ENCODE measurements around the gene SFXN5. TPM values are rescaled to one million over a fixed set of nuclear protein-coding genes. Genes with fewer than 3 reads are reported as not detected.

The SFXN5 gene
- total RNA-seq, 1 experiment from 2014 or later, result 25.9 TPM

DNA sequence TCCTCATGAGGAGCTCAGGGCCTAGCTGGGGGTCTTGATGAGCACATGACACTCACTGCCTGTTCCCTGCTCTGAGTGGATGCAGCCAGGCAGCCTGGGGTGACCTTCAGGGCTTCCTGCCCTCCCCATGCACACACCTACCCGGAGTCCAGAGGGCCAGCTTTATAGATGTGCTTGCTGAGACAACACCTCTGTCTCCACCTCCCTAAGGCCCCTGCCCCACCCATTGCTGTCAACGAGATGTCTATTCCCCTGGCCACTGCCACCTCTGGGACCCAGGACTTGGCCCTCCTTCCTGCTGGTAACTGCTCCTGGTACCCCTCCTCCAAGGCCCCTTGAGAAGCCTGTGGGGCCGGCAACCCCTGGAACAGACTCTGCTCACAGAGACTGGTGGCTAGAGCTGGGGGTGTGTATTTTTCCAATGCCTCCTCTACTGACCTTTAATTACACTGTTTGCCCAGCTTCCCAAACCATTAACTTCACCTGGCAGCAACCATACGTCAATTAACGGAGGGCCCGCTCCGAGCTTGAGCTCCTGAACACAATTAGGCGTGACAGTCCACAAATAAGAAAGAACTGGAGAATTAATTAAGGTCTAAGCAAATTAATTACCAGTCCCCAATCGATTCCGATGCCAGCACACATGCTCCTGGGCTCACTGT, 87.9 kb downstream of the SFXN5 start:
- no peak overlapping the region for H3K27ac Mint-ChIP-seq
- DNase-seq (ENCODE audit: low spot score) (no peak), ATAC-seq (no peak)
- TF ChIP-seq ZNF138 (CRISPR knock-in tag; conservative IDR thresholded peaks at IDR 0.05) (no peak), SMAD3 (CRISPR knock-in tag; IDR thresholded peaks at IDR 0.05; ENCODE audit: borderline replicate concordance) (no peak)
- TF ChIP-seq, protein P1, sequence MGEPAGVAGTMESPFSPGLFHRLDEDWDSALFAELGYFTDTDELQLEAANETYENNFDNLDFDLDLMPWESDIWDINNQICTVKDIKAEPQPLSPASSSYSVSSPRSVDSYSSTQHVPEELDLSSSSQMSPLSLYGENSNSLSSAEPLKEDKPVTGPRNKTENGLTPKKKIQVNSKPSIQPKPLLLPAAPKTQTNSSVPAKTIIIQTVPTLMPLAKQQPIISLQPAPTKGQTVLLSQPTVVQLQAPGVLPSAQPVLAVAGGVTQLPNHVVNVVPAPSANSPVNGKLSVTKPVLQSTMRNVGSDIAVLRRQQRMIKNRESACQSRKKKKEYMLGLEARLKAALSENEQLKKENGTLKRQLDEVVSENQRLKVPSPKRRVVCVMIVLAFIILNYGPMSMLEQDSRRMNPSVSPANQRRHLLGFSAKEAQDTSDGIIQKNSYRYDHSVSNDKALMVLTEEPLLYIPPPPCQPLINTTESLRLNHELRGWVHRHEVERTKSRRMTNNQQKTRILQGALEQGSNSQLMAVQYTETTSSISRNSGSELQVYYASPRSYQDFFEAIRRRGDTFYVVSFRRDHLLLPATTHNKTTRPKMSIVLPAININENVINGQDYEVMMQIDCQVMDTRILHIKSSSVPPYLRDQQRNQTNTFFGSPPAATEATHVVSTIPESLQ (CRISPR knock-in tag; IDR thresholded peaks at IDR 0.05), result no peak
- TF ChIP-seq, protein P2, sequence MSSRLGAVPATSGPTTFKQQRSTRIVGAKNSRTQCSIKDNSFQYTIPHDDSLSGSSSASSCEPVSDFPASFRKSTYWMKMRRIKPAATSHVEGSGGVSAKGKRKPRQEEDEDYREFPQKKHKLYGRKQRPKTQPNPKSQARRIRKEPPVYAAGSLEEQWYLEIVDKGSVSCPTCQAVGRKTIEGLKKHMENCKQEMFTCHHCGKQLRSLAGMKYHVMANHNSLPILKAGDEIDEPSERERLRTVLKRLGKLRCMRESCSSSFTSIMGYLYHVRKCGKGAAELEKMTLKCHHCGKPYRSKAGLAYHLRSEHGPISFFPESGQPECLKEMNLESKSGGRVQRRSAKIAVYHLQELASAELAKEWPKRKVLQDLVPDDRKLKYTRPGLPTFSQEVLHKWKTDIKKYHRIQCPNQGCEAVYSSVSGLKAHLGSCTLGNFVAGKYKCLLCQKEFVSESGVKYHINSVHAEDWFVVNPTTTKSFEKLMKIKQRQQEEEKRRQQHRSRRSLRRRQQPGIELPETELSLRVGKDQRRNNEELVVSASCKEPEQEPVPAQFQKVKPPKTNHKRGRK (CRISPR knock-in tag; IDR thresholded peaks at IDR 0.05; ENCODE audit: borderline replicate concordance), result no peak
- TF ChIP-seq, protein P3, sequence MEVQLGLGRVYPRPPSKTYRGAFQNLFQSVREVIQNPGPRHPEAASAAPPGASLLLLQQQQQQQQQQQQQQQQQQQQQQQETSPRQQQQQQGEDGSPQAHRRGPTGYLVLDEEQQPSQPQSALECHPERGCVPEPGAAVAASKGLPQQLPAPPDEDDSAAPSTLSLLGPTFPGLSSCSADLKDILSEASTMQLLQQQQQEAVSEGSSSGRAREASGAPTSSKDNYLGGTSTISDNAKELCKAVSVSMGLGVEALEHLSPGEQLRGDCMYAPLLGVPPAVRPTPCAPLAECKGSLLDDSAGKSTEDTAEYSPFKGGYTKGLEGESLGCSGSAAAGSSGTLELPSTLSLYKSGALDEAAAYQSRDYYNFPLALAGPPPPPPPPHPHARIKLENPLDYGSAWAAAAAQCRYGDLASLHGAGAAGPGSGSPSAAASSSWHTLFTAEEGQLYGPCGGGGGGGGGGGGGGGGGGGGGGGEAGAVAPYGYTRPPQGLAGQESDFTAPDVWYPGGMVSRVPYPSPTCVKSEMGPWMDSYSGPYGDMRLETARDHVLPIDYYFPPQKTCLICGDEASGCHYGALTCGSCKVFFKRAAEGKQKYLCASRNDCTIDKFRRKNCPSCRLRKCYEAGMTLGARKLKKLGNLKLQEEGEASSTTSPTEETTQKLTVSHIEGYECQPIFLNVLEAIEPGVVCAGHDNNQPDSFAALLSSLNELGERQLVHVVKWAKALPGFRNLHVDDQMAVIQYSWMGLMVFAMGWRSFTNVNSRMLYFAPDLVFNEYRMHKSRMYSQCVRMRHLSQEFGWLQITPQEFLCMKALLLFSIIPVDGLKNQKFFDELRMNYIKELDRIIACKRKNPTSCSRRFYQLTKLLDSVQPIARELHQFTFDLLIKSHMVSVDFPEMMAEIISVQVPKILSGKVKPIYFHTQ (CRISPR knock-in tag; IDR thresholded peaks at IDR 0.05), result no peak
- TF ChIP-seq, protein P4, sequence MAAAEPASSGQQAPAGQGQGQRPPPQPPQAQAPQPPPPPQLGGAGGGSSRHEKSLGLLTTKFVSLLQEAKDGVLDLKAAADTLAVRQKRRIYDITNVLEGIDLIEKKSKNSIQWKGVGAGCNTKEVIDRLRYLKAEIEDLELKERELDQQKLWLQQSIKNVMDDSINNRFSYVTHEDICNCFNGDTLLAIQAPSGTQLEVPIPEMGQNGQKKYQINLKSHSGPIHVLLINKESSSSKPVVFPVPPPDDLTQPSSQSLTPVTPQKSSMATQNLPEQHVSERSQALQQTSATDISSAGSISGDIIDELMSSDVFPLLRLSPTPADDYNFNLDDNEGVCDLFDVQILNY (CRISPR knock-in tag; IDR thresholded peaks at IDR 0.05), result no peak
- ChIA-PET CTCF (interaction anchor here (0.9 to 2.4 kb wide), 5 partner anchors 10 to 193 kb away, joined by 3 to 10 read pairs (median 9); no protein-coding TSS in a partner anchor), POLR2A (no interaction called here)
- H3K4me3 Mint-ChIP-seq, result no peak overlapping the region
- no peaks in the 10 kb centered on the region for H3K27me3 Mint-ChIP-seq (ENCODE audit: low read depth)
- peaks cover 13% of the 10 kb centered on the region for H3K4me1 Mint-ChIP-seq
- H3K36me3 Mint-ChIP-seq, result no peaks in the 10 kb centered on the region; the same call in 1 of the 2 replicates
- no peaks in the 10 kb centered on the region for H3K9me3 Mint-ChIP-seq

DNA sequence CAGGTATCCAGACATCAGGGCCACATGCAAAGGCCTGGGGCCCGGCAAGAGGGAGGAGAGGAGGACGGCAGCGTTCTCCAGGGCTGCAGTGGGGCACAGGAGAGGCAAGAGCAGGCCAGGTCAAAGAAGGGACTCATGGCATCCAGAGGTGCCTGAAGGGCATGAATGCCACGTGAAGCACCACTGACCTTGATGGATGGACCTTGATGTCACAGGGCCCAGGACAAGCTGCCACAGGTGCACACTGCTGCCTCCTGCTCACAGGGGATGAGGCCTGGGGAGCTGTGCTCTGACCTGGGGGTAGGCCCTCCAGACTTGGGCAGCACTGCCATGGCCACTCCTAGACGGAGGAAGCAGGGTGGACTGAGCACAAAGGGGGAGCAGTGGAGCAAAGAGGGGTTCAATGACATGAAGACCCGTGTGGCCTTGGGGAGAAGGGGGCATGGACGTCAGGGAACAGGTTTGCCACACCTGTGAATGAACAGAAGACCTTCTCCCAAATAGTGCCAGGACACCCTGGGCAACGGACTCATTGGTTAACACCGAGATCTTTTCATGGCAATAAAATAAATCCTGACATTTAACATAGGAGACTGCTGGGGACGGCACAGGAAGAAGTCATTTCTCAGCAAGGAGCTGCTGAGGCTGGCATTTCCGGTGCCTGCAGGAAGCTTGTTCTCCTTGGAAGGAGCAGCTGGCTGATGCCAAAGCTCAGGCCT, 88.6 kb downstream of the SFXN5 start:
- ChIA-PET CTCF (interaction anchor here (2.2 to 2.4 kb wide), 3 partner anchors 9 to 194 kb away, joined by 9 to 10 read pairs (median 10); no protein-coding TSS in a partner anchor), POLR2A (no interaction called here)
- Mint-ChIP-seq H3K4me3 (no peak overlapping the region), H3K27ac (no peak overlapping the region), H3K27me3 (ENCODE audit: low read depth) (no peaks in the 10 kb centered on the region), H3K9me3 (no peaks in the 10 kb centered on the region), H3K4me1 (peaks cover 13% of the 10 kb centered on the region), H3K36me3 (no peaks in the 10 kb centered on the region; the same call in 1 of the 2 replicates)
- no peak for DNase-seq (ENCODE audit: low spot score)
- no peak for ATAC-seq
- TF ChIP-seq ZNF396 (CRISPR knock-in tag; IDR thresholded peaks at IDR 0.05; ENCODE audit: borderline replicate concordance), result no peak
- TF ChIP-seq ESRRA (CRISPR knock-in tag; IDR thresholded peaks at IDR 0.05; ENCODE audit: borderline replicate concordance), result no peak
- TF ChIP-seq NR2C2 (CRISPR knock-in tag; IDR thresholded peaks at IDR 0.05), result no peak
- TF ChIP-seq ZNF671 (CRISPR knock-in tag; IDR thresholded peaks at IDR 0.05), result no peak
- TF ChIP-seq, protein P5, sequence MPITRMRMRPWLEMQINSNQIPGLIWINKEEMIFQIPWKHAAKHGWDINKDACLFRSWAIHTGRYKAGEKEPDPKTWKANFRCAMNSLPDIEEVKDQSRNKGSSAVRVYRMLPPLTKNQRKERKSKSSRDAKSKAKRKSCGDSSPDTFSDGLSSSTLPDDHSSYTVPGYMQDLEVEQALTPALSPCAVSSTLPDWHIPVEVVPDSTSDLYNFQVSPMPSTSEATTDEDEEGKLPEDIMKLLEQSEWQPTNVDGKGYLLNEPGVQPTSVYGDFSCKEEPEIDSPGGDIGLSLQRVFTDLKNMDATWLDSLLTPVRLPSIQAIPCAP (CRISPR knock-in tag; IDR thresholded peaks at IDR 0.05), result no peak
- TF ChIP-seq, protein P6, sequence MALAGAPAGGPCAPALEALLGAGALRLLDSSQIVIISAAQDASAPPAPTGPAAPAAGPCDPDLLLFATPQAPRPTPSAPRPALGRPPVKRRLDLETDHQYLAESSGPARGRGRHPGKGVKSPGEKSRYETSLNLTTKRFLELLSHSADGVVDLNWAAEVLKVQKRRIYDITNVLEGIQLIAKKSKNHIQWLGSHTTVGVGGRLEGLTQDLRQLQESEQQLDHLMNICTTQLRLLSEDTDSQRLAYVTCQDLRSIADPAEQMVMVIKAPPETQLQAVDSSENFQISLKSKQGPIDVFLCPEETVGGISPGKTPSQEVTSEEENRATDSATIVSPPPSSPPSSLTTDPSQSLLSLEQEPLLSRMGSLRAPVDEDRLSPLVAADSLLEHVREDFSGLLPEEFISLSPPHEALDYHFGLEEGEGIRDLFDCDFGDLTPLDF (CRISPR knock-in tag; IDR thresholded peaks at IDR 0.05), result no peak
- TF ChIP-seq CREB1 (CRISPR knock-in tag; IDR thresholded peaks at IDR 0.05), result no peak
- TF ChIP-seq, protein P3 (CRISPR knock-in tag; IDR thresholded peaks at IDR 0.05), result no peak
- TF ChIP-seq EMX1 (CRISPR knock-in tag; IDR thresholded peaks at IDR 0.05), result no peak
- TF ChIP-seq, protein P7, sequence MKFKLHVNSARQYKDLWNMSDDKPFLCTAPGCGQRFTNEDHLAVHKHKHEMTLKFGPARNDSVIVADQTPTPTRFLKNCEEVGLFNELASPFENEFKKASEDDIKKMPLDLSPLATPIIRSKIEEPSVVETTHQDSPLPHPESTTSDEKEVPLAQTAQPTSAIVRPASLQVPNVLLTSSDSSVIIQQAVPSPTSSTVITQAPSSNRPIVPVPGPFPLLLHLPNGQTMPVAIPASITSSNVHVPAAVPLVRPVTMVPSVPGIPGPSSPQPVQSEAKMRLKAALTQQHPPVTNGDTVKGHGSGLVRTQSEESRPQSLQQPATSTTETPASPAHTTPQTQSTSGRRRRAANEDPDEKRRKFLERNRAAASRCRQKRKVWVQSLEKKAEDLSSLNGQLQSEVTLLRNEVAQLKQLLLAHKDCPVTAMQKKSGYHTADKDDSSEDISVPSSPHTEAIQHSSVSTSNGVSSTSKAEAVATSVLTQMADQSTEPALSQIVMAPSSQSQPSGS (CRISPR knock-in tag; IDR thresholded peaks at IDR 0.05; ENCODE audit: borderline replicate concordance, low read depth), result no peak
- TF ChIP-seq, protein P8, sequence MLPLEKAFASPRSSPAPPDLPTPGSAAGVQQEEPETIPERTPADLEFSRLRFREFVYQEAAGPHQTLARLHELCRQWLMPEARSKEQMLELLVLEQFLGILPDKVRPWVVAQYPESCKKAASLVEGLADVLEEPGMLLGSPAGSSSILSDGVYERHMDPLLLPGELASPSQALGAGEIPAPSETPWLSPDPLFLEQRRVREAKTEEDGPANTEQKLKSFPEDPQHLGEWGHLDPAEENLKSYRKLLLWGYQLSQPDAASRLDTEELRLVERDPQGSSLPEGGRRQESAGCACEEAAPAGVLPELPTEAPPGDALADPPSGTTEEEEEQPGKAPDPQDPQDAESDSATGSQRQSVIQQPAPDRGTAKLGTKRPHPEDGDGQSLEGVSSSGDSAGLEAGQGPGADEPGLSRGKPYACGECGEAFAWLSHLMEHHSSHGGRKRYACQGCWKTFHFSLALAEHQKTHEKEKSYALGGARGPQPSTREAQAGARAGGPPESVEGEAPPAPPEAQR (CRISPR knock-in tag; IDR thresholded peaks at IDR 0.05), result no peak
